Esophagus (tissue), 2 donors: ENCODE measurements around the gene ADAMTS17. TPM values are rescaled to one million over a fixed set of nuclear protein-coding genes. Genes with fewer than 3 reads are reported as not detected.
"Not testable (repeated sequence)": the region's sequence is repeated elsewhere in the genome, so short reads cannot be mapped to it uniquely, and the experiment has no call there.

Experiments
- H3K27ac ChIP-seq, 2 donors: one replicate each; pipeline ENCODE4 v1.5.1; 2013; ENCODE audit warnings: low read depth in 2 of 2, mild to moderate bottlenecking in 2 of 2, inconsistent platforms in 1 of 2, low read length in 1 of 2, moderate library complexity in 1 of 2
- H3K27me3 ChIP-seq, 2 donors: one replicate each; pipeline ENCODE4 v1.6.1; 2013; ENCODE audit warnings: low read length in 2 of 2, control low read depth in 1 of 2, mild to moderate bottlenecking in 1 of 2; ENCODE audit not compliant: insufficient read depth in 2 of 2, control insufficient read depth in 1 of 2
- H3K36me3 ChIP-seq, 2 donors: one replicate each; pipeline ENCODE4 v1.6.1; 2013; ENCODE audit warnings: low read length in 1 of 2; ENCODE audit not compliant: control insufficient read depth in 2 of 2, insufficient read depth in 2 of 2
- H3K4me1 ChIP-seq, 2 donors: one replicate each; pipeline ENCODE4 v1.6.1; 2013; ENCODE audit warnings: low read length in 1 of 2; ENCODE audit not compliant: control insufficient read depth in 2 of 2, insufficient read depth in 2 of 2
- H3K4me3 ChIP-seq, 2 donors: one replicate each; pipeline ENCODE4 v1.5.1; 2013; ENCODE audit warnings: low read length in 2 of 2, mild to moderate bottlenecking in 2 of 2, low read depth in 1 of 2, moderate library complexity in 1 of 2
- H3K9me3 ChIP-seq, 2 donors: one replicate each; pipeline ENCODE4 v1.6.1; 2013; ENCODE audit warnings: mild to moderate bottlenecking in 2 of 2, low read depth in 1 of 2, low read length in 1 of 2, moderate library complexity in 1 of 2; ENCODE audit not compliant: control insufficient read depth in 2 of 2, insufficient read depth in 1 of 2
- WGBS, 2 donors: extraction: QIAGEN DNeasy Blood & Tissue Kit; methylation state at CpG; one replicate each; pipeline ENCODE4 v1.1.7; 2013; 5-methylcytosine and 5-hydroxymethylcytosine counted together
- polyA plus RNA-seq, 2 donors: library from polyadenylated mRNA; stranded (reverse); fragments of 200-250 nt; gene quantifications; one replicate each; pipeline ENCODE4 v1.2.3, GENCODE V29; 2013
- donor health status: healthy with polysubstance abuse.
- donor health status: Bipolar disorder and iron deficiency.

ADAMTS17 gene
- polyA plus RNA-seq, 2 donors = 2.1 to 6.9 TPM

GRCh38 chr15:99981839-99982658 lies 359.7 kb downstream of the ADAMTS17 start:
- H3K27me3 ChIP-seq = no peaks in the 10 kb centered on the region
- 88 to 91% methylated on average over 16 of the region's 16 CpGs for WGBS, 2 donors
- peaks cover 0 to 8% of the 10 kb centered on the region in 2 donors for H3K4me1 ChIP-seq
- no peak overlapping the region for H3K27ac ChIP-seq
- no peaks in the 10 kb centered on the region for H3K9me3 ChIP-seq
- no peaks in the 10 kb centered on the region for H3K36me3 ChIP-seq
- no peak overlapping the region for H3K4me3 ChIP-seq

GRCh38 chr15:99981191-99981647 lies 360.6 kb downstream of the ADAMTS17 start:
- Histone ChIP-seq H3K9me3 (no peaks in the 10 kb centered on the region), H3K4me1 (peaks cover 0 to 13% of the 10 kb centered on the region in 2 donors), H3K27ac (no peak overlapping the region), H3K27me3 (no peaks in the 10 kb centered on the region), H3K4me3 (no peak overlapping the region), H3K36me3 (no peaks in the 10 kb centered on the region)
- 67 to 79% methylated on average over 1 of the region's 1 CpG for WGBS, 2 donors

DNA sequence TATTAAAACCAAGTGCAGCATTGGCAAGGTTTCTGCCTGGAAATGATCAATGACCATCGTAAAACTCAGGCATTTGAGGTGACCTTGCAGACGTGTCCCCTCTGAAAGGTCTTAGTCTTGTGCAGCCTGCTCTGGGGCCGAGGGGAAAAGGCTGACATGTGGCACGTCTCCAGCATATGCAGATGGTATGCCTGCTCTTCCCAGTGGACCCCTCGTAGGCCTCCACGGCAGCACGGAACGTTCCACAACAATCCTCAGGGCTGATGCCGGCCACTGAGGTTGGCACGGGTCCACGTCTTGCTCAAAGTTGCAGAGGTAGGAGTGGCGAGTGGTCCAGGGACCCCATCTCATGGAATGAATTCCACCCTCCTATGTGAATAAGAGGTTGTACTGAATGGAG lies 361.0 kb downstream of the ADAMTS17 start:
- Histone ChIP-seq H3K9me3 (no peaks in the 10 kb centered on the region), H3K4me3 (no peak overlapping the region), H3K36me3 (no peaks in the 10 kb centered on the region), H3K27ac (no peak overlapping the region), H3K4me1 (peaks cover 0 to 17% of the 10 kb centered on the region in 2 donors), H3K27me3 (no peaks in the 10 kb centered on the region)
- 76 to 78% methylated on average over 12 of the region's 12 CpGs for WGBS, 2 donors

- not testable (repeated sequence) for H3K4me3 ChIP-seq, H3K36me3 ChIP-seq, H3K9me3 ChIP-seq, H3K27ac ChIP-seq, H3K27me3 ChIP-seq
- 89 to 93% methylated on average over 5 of the region's 5 CpGs for WGBS, 2 donors
- peaks cover 0 to 17% of the 10 kb centered on the region in 2 donors for H3K4me1 ChIP-seq
Observed at GRCh38 chr15:99979886-99980285, 361.9 kb downstream of the ADAMTS17 start.

GRCh38 chr15:99979371-99979770 lies 362.4 kb downstream of the ADAMTS17 start:
- Histone ChIP-seq H3K4me3 (no peak overlapping the region), H3K27me3 (no peaks in the 10 kb centered on the region), H3K27ac (no peak overlapping the region), H3K36me3 (peaks cover 0 to 3% of the 10 kb centered on the region in 2 donors), H3K9me3 (no peaks in the 10 kb centered on the region), H3K4me1 (peaks cover 0 to 18% of the 10 kb centered on the region in 2 donors)
- WGBS, 2 donors = 97% methylated on average over 15 of the region's 15 CpGs

DNA sequence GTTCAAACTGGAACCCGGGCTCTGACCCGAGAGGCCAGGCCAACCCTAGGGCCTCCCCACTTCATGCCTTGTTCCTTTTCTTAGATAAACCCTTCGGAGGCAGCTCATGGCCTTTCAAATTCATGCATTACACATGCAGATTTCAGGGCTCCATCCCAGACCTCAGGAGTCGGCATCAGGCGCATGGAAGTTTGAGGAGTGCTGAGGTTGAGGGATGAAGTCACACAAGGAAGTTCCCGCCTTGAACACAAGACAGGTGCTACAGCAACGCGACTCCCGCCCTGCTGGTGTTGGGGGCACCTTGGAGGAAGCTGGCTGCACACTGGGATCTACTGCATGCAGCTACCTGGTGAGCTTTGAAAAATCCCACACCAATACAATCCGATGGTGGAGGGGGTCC lies 363.3 kb downstream of the ADAMTS17 start:
- no peak overlapping the region for H3K4me3 ChIP-seq
- H3K27me3 ChIP-seq = no peaks in the 10 kb centered on the region
- H3K27ac ChIP-seq = no peak overlapping the region
- H3K9me3 ChIP-seq = no peaks in the 10 kb centered on the region
- peaks cover 0 to 4% of the 10 kb centered on the region in 2 donors for H3K36me3 ChIP-seq
- H3K4me1 ChIP-seq = peaks cover 0 to 20% of the 10 kb centered on the region in 2 donors
- 79 to 88% methylated on average over 10 of the region's 10 CpGs for WGBS, 2 donors

DNA sequence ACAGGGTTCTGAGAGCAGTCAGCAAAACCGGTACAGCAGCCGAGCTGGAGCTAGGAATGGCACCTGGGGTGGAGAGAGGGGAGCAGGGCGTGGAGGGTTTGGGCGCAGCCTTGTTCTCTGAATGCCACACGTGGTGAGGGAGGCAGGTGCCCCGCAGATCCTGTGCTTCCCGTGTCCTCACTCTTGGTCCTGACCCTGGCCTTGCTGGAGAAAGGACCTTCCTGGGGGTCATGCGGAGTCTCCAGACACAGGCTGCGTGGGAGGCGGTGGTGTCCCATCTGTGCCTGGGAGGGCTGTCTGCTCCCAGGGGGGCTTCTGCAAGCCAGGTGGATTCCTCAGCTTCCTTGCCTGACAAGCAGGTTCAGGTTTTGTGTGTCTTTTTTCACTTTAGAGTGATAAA lies 363.8 kb downstream of the ADAMTS17 start:
- Histone ChIP-seq H3K36me3 (peaks cover 0 to 4% of the 10 kb centered on the region in 2 donors), H3K4me3 (no peak overlapping the region), H3K27me3 (no peaks in the 10 kb centered on the region), H3K9me3 (peaks cover 0 to 1% of the 10 kb centered on the region in 2 donors), H3K27ac (no peak overlapping the region), H3K4me1 (peaks cover 0 to 20% of the 10 kb centered on the region in 2 donors)
- WGBS, 2 donors = 73 to 83% methylated on average over 10 of the region's 10 CpGs

DNA sequence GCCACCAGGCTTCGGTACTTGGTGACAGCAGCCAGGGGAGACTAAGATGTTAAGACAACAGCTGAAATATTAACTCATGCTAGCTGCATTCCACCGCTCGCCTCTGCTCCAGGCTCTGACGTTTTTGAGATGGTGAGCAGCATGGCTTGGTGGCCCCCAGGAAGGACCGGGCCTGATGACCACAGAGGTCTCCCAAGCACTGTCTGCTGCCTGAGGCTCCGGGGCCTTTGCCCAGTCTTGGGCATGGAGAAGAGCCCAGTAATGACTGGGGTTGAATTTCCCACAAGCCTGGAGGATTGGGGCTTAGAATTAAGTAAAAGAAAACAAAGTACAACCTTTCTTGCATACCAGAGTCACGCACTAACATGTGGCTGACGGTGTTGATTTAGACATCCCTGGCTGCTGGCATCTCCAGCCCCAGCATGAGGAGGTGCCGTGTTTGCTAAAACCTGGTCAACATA lies 364.9 kb downstream of the ADAMTS17 start:
- Histone ChIP-seq H3K4me3 (no peak overlapping the region), H3K4me1 (peaks cover 0 to 18% of the 10 kb centered on the region in 2 donors), H3K27me3 (no peaks in the 10 kb centered on the region), H3K36me3 (peaks cover 0 to 4% of the 10 kb centered on the region in 2 donors), H3K9me3 (peaks cover 0 to 2% of the 10 kb centered on the region in 2 donors), H3K27ac (no peak overlapping the region)
- WGBS, 2 donors = 51 to 71% methylated on average over 9 of the region's 9 CpGs

DNA sequence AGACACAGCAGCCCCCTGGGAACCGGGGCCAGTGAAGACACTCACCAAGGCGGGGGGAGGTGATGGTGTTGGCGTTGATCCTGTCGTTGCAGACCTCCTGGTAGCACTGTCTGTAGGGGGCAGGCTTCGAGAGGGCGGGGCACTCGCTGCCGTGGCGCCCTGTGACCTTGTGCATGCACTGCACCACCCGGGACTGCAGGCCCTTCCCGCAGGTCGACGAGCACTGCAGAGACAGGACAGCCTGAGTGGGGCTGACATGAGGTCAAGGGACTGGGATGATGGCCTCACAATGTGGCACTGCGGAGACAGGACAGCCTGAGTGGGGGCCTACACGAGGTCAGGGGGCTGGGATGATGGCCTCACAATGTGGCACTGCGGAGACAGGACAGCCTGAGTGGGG lies 365.8 kb downstream of the ADAMTS17 start:
- H3K27ac ChIP-seq = no peak overlapping the region
- H3K4me3 ChIP-seq = no peak overlapping the region
- H3K36me3 ChIP-seq = peaks cover 0 to 4% of the 10 kb centered on the region in 2 donors
- H3K9me3 ChIP-seq = peaks cover 0 to 2% of the 10 kb centered on the region in 2 donors
- H3K4me1 ChIP-seq = peaks cover 0 to 18% of the 10 kb centered on the region in 2 donors
- H3K27me3 ChIP-seq = no peaks in the 10 kb centered on the region
- 88 to 89% methylated on average over 16 of the region's 16 CpGs for WGBS, 2 donors
